ENCODE data around the gene SPRYD4.

Gene SPRYD4

GRCh38 chr12:56451147-56451546 lies 17.2 kb upstream of the SPRYD4 start:
- H3K36me3 ChIP-seq (ENCODE audit: control insufficient read depth, insufficient read depth, low read length), result no peaks in the 10 kb centered on the region
- H3K4me1 ChIP-seq (ENCODE audit: control insufficient read depth, insufficient read depth, low read length), result no peaks in the 10 kb centered on the region
- H3K27me3 ChIP-seq (ENCODE audit: control insufficient read depth, insufficient read depth, low read length), result no peaks in the 10 kb centered on the region
- H3K9ac ChIP-seq (ENCODE audit: low read length), result no peak overlapping the region
- H3K4me3 ChIP-seq (ENCODE audit: low read length), result no peak overlapping the region
- no peak overlapping the region for H3K27ac ChIP-seq (ENCODE audit: low read depth, low read length)

GRCh38 chr12:56454557-56454956 lies 13.8 kb upstream of the SPRYD4 start, which contains the start of gene MIP:
Gene MIP, minus strand, starts transcription at chr12:56454657. Its CDS starts 44 bp downstream, at chr12:56454613.
- no peaks in the 10 kb centered on the region for H3K27me3 ChIP-seq (ENCODE audit: control insufficient read depth, insufficient read depth, low read length)
- H3K27ac ChIP-seq (ENCODE audit: low read depth, low read length), result no peak within 1 kb of the TSS
- no peaks in the 10 kb centered on the region for H3K36me3 ChIP-seq (ENCODE audit: control insufficient read depth, insufficient read depth, low read length)
- H3K9ac ChIP-seq (ENCODE audit: low read length), result no peak within 1 kb of the TSS
- no peaks in the 10 kb centered on the region for H3K4me1 ChIP-seq (ENCODE audit: control insufficient read depth, insufficient read depth, low read length)
- no peak within 1 kb of the TSS for H3K4me3 ChIP-seq (ENCODE audit: low read length)

GRCh38 chr12:56457817-56458216 lies 10.6 kb upstream of the SPRYD4 start:
- Histone ChIP-seq H3K27me3 (ENCODE audit: control insufficient read depth, insufficient read depth, low read length) (no peaks in the 10 kb centered on the region), H3K4me1 (ENCODE audit: control insufficient read depth, insufficient read depth, low read length) (no peaks in the 10 kb centered on the region), H3K4me3 (ENCODE audit: low read length) (no peak overlapping the region), H3K27ac (ENCODE audit: low read depth, low read length) (no peak overlapping the region), H3K36me3 (ENCODE audit: control insufficient read depth, insufficient read depth, low read length) (no peaks in the 10 kb centered on the region), H3K9ac (ENCODE audit: low read length) (no peak overlapping the region)

GRCh38 chr12:56461235-56462159 lies 6.9 kb upstream of the SPRYD4 start:
- H3K36me3 ChIP-seq (ENCODE audit: control insufficient read depth, insufficient read depth, low read length), result no peaks in the 10 kb centered on the region
- no peaks in the 10 kb centered on the region for H3K27me3 ChIP-seq (ENCODE audit: control insufficient read depth, insufficient read depth, low read length)
- H3K4me3 ChIP-seq (ENCODE audit: low read length), result no peak overlapping the region

GRCh38 chr12:56462565-56462964 lies 5.8 kb upstream of the SPRYD4 start:
- no peaks in the 10 kb centered on the region for H3K36me3 ChIP-seq (ENCODE audit: control insufficient read depth, insufficient read depth, low read length)
- no peak overlapping the region for H3K9ac ChIP-seq (ENCODE audit: low read length)
- no peak overlapping the region for H3K4me3 ChIP-seq (ENCODE audit: low read length)
- no peaks in the 10 kb centered on the region for H3K27me3 ChIP-seq (ENCODE audit: control insufficient read depth, insufficient read depth, low read length)
- H3K4me1 ChIP-seq (ENCODE audit: control insufficient read depth, insufficient read depth, low read length), result peaks cover 2% of the 10 kb centered on the region
- H3K27ac ChIP-seq (ENCODE audit: low read depth, low read length), result no peak overlapping the region

More at GRCh38 chr12:56461235-56462159, 6.9 kb upstream of the SPRYD4 start:
- Histone ChIP-seq H3K27ac (ENCODE audit: low read depth, low read length) (no peak overlapping the region), H3K4me1 (ENCODE audit: control insufficient read depth, insufficient read depth, low read length) (peaks cover 2% of the 10 kb centered on the region), H3K9ac (ENCODE audit: low read length) (no peak overlapping the region)

GRCh38 chr12:56469007-56469930 lies 891 bp downstream of the SPRYD4 start:
- no peaks in the 10 kb centered on the region for H3K36me3 ChIP-seq (ENCODE audit: control insufficient read depth, insufficient read depth, low read length)
- H3K27me3 ChIP-seq (ENCODE audit: control insufficient read depth, insufficient read depth, low read length), result no peaks in the 10 kb centered on the region
- peak overlapping the region; percentile 100 for H3K4me3 ChIP-seq (ENCODE audit: low read length)
- H3K4me1 ChIP-seq (ENCODE audit: control insufficient read depth, insufficient read depth, low read length), result no peaks in the 10 kb centered on the region
- peak overlapping the region; percentile 88 for H3K27ac ChIP-seq (ENCODE audit: low read depth, low read length)
- peak overlapping the region; percentile 97 for H3K9ac ChIP-seq (ENCODE audit: low read length)

- Histone ChIP-seq H3K27me3 (ENCODE audit: control insufficient read depth, insufficient read depth, low read length) (no peaks in the 10 kb centered on the region), H3K27ac (ENCODE audit: low read depth, low read length) (no peak overlapping the region), H3K9ac (ENCODE audit: low read length) (no peak overlapping the region), H3K4me3 (ENCODE audit: low read length) (no peak overlapping the region), H3K36me3 (ENCODE audit: control insufficient read depth, insufficient read depth, low read length) (peaks cover 4% of the 10 kb centered on the region), H3K4me1 (ENCODE audit: control insufficient read depth, insufficient read depth, low read length) (no peaks in the 10 kb centered on the region)
Observed at GRCh38 chr12:56474389-56474788, 6.0 kb downstream of the SPRYD4 start.

GRCh38 chr12:56476143-56476542 lies 7.8 kb downstream of the SPRYD4 start:
- Histone ChIP-seq H3K27ac (ENCODE audit: low read depth, low read length) (no peak overlapping the region), H3K4me3 (ENCODE audit: low read length) (no peak overlapping the region), H3K36me3 (ENCODE audit: control insufficient read depth, insufficient read depth, low read length) (peaks cover 4% of the 10 kb centered on the region), H3K27me3 (ENCODE audit: control insufficient read depth, insufficient read depth, low read length) (no peaks in the 10 kb centered on the region), H3K4me1 (ENCODE audit: control insufficient read depth, insufficient read depth, low read length) (no peaks in the 10 kb centered on the region), H3K9ac (ENCODE audit: low read length) (no peak overlapping the region)

- Histone ChIP-seq H3K36me3 (ENCODE audit: control insufficient read depth, insufficient read depth, low read length) (peaks cover 4% of the 10 kb centered on the region), H3K4me1 (ENCODE audit: control insufficient read depth, insufficient read depth, low read length) (no peaks in the 10 kb centered on the region), H3K27me3 (ENCODE audit: control insufficient read depth, insufficient read depth, low read length) (no peaks in the 10 kb centered on the region), H3K27ac (ENCODE audit: low read depth, low read length) (no peak overlapping the region), H3K4me3 (ENCODE audit: low read length) (no peak overlapping the region), H3K9ac (ENCODE audit: low read length) (no peak overlapping the region)
Observed at GRCh38 chr12:56476972-56477432, 8.6 kb downstream of the SPRYD4 start.

GRCh38 chr12:56477521-56478225 lies 9.3 kb downstream of the SPRYD4 start:
- Histone ChIP-seq H3K27me3 (ENCODE audit: control insufficient read depth, insufficient read depth, low read length) (no peaks in the 10 kb centered on the region), H3K4me3 (ENCODE audit: low read length) (no peak overlapping the region), H3K27ac (ENCODE audit: low read depth, low read length) (no peak overlapping the region), H3K9ac (ENCODE audit: low read length) (no peak overlapping the region), H3K4me1 (ENCODE audit: control insufficient read depth, insufficient read depth, low read length) (no peaks in the 10 kb centered on the region), H3K36me3 (ENCODE audit: control insufficient read depth, insufficient read depth, low read length) (peaks cover 4% of the 10 kb centered on the region)

- H3K27me3 ChIP-seq (ENCODE audit: control insufficient read depth, insufficient read depth, low read length), result no peaks in the 10 kb centered on the region
- H3K4me1 ChIP-seq (ENCODE audit: control insufficient read depth, insufficient read depth, low read length), result no peaks in the 10 kb centered on the region
- H3K27ac ChIP-seq (ENCODE audit: low read depth, low read length), result no peak overlapping the region
- no peak overlapping the region for H3K4me3 ChIP-seq (ENCODE audit: low read length)
- H3K9ac ChIP-seq (ENCODE audit: low read length), result no peak overlapping the region
- peaks cover 4% of the 10 kb centered on the region for H3K36me3 ChIP-seq (ENCODE audit: control insufficient read depth, insufficient read depth, low read length)
Observed at GRCh38 chr12:56479625-56480024, 11.2 kb downstream of the SPRYD4 start.

GRCh38 chr12:56484566-56484965 lies 16.2 kb downstream of the SPRYD4 start:
- Histone ChIP-seq H3K27ac (ENCODE audit: low read depth, low read length) (no peak overlapping the region), H3K36me3 (ENCODE audit: control insufficient read depth, insufficient read depth, low read length) (no peaks in the 10 kb centered on the region), H3K27me3 (ENCODE audit: control insufficient read depth, insufficient read depth, low read length) (no peaks in the 10 kb centered on the region), H3K9ac (ENCODE audit: low read length) (no peak overlapping the region), H3K4me3 (ENCODE audit: low read length) (no peak overlapping the region), H3K4me1 (ENCODE audit: control insufficient read depth, insufficient read depth, low read length) (peaks cover 2% of the 10 kb centered on the region)
